ENCODE data around the gene ZC3H18.

ZC3H18 gene

GRCh38 chr16:88618956-88619667, 48.9 kb downstream of the ZC3H18 start:
- TF ChIP-seq CTCF (conservative IDR thresholded peaks at IDR 0.05; ENCODE audit: low read length): no peak
- DNase-seq (ENCODE audit: low read depth): no peak
- no peak overlapping the region for H3K4me3 ChIP-seq (ENCODE audit: low read length)

GRCh38 chr16:88619859-88620815, 49.9 kb downstream of the ZC3H18 start:
- DNase-seq (ENCODE audit: low read depth): no peak
- H3K4me3 ChIP-seq (ENCODE audit: low read length): no peak overlapping the region
- TF ChIP-seq CTCF (conservative IDR thresholded peaks at IDR 0.05; ENCODE audit: low read length): no peak

- DNase-seq (ENCODE audit: low read depth): no peak
- no peak overlapping the region for H3K4me3 ChIP-seq (ENCODE audit: low read length)
- no peak for TF ChIP-seq CTCF (conservative IDR thresholded peaks at IDR 0.05; ENCODE audit: low read length)
Measured at GRCh38 chr16:88622125-88622524, 51.9 kb downstream of the ZC3H18 start.

GRCh38 chr16:88622866-88623265, 52.7 kb downstream of the ZC3H18 start:
- DNase-seq (ENCODE audit: low read depth): no peak
- H3K4me3 ChIP-seq (ENCODE audit: low read length): no peak overlapping the region
- no peak for TF ChIP-seq CTCF (conservative IDR thresholded peaks at IDR 0.05; ENCODE audit: low read length)

- no peak overlapping the region for H3K4me3 ChIP-seq (ENCODE audit: low read length)
- DNase-seq (ENCODE audit: low read depth): no peak
- TF ChIP-seq CTCF (conservative IDR thresholded peaks at IDR 0.05; ENCODE audit: low read length): no peak
Measured at GRCh38 chr16:88623858-88624257, 53.7 kb downstream of the ZC3H18 start.

- no peak for TF ChIP-seq CTCF (conservative IDR thresholded peaks at IDR 0.05; ENCODE audit: low read length)
- H3K4me3 ChIP-seq (ENCODE audit: low read length): no peak overlapping the region
- no peak for DNase-seq (ENCODE audit: low read depth)
Measured at GRCh38 chr16:88624481-88624880, 54.3 kb downstream of the ZC3H18 start.
